ENCODE results near the gene FAM110D. TPM values are rescaled to one million over a fixed set of nuclear protein-coding genes. Genes with fewer than 3 reads are reported as not detected.

The FAM110D gene
- 0.12 TPM in 1 of 2 replicates, not detected in the other for total RNA-seq

- Mint-ChIP-seq H3K9me3 (no peaks in the 10 kb centered on the region), H3K36me3 (ENCODE audit: low read depth) (no peaks in the 10 kb centered on the region), H3K27ac (no peak within 1 kb of the TSS), H3K4me1 (ENCODE audit: low read depth) (peaks cover 5% of the 10 kb centered on the region), H3K27me3 (ENCODE audit: insufficient read depth) (peaks cover 62% of the 10 kb centered on the region), H3K4me3 (no peak within 1 kb of the TSS)
- intact Hi-C loops (cut with micrococcal nuclease), result no loop called here
- no peak for DNase-seq (ENCODE audit: low spot score)
These were observed at the start of gene FAM110D for GRCh38 chr1:26158908-26159742. FAM110D (plus strand) TSS chr1:26159079; CDS start chr1:26161292, 2,213 bp downstream.

- Mint-ChIP-seq H3K27ac (peak overlapping the region; percentile 79), H3K36me3 (ENCODE audit: low read depth) (peaks cover 10% of the 10 kb centered on the region), H3K27me3 (ENCODE audit: insufficient read depth) (peaks cover 5% of the 10 kb centered on the region), H3K4me3 (peak overlapping the region; percentile 90), H3K4me1 (ENCODE audit: low read depth) (peaks cover 41% of the 10 kb centered on the region), H3K9me3 (no peaks in the 10 kb centered on the region)
- no peak for DNase-seq (ENCODE audit: low spot score)
- intact Hi-C loops (cut with micrococcal nuclease), result loop anchor here (2.0 to 5.0 kb wide), 3 partner anchors 75 to 202 kb away; partner anchors contain the start of gene STMN1
These were observed 49.4 kb upstream of the FAM110D start for GRCh38 chr1:26109229-26110164.

- intact Hi-C loops (cut with micrococcal nuclease), result loop anchor here (1.0 to 5.0 kb wide), 10 partner anchors 15 to 361 kb away; partner anchors contain the start of genes CEP85, DHDDS, HMGN2 and PAFAH2
- H3K36me3 Mint-ChIP-seq (ENCODE audit: low read depth), result peaks cover 12% of the 10 kb centered on the region
- peaks cover 36% of the 10 kb centered on the region for H3K4me1 Mint-ChIP-seq (ENCODE audit: low read depth)
- H3K4me3 Mint-ChIP-seq, result peak overlapping the region; percentile 90
- H3K9me3 Mint-ChIP-seq, result no peaks in the 10 kb centered on the region
- H3K27ac Mint-ChIP-seq, result peak overlapping the region; percentile 79
- DNase-seq (ENCODE audit: low spot score), result peak; percentile 73
- H3K27me3 Mint-ChIP-seq (ENCODE audit: insufficient read depth), result no peaks in the 10 kb centered on the region
These were observed 47.9 kb upstream of the FAM110D start for GRCh38 chr1:26110731-26111529.

- peaks cover 12% of the 10 kb centered on the region for H3K36me3 Mint-ChIP-seq (ENCODE audit: low read depth)
- H3K27ac Mint-ChIP-seq, result peak within 1 kb of the TSS; percentile 92
- no peaks in the 10 kb centered on the region for H3K27me3 Mint-ChIP-seq (ENCODE audit: insufficient read depth)
- intact Hi-C loops (cut with micrococcal nuclease), result loop anchor here (1.0 to 5.0 kb wide), 11 partner anchors 12 to 361 kb away; partner anchors contain the start of genes CEP85, DHDDS, HMGN2 and PAFAH2
- peaks cover 36% of the 10 kb centered on the region for H3K4me1 Mint-ChIP-seq (ENCODE audit: low read depth)
- H3K9me3 Mint-ChIP-seq, result no peaks in the 10 kb centered on the region
- peak; percentile 91 for DNase-seq (ENCODE audit: low spot score)
- peak within 1 kb of the TSS; percentile 96 for H3K4me3 Mint-ChIP-seq
These were observed 47.1 kb upstream of the FAM110D start, which contains the start of gene PDIK1L for GRCh38 chr1:26111530-26112406. PDIK1L (plus strand) TSS chr1:26111824; CDS start chr1:26114309, 2,485 bp downstream.

GRCh38 chr1:26112407-26112775, 46.5 kb upstream of the FAM110D start:
- intact Hi-C loops (cut with micrococcal nuclease), result loop anchor here (1.0 to 5.0 kb wide), 2 partner anchors 11 to 205 kb away; partner anchors contain the start of gene STMN1
- H3K4me1 Mint-ChIP-seq (ENCODE audit: low read depth), result peaks cover 36% of the 10 kb centered on the region
- H3K27ac Mint-ChIP-seq, result peak overlapping the region; percentile 92
- H3K27me3 Mint-ChIP-seq (ENCODE audit: insufficient read depth), result no peaks in the 10 kb centered on the region
- peak overlapping the region; percentile 96 for H3K4me3 Mint-ChIP-seq
- H3K36me3 Mint-ChIP-seq (ENCODE audit: low read depth), result peaks cover 14% of the 10 kb centered on the region
- H3K9me3 Mint-ChIP-seq, result no peaks in the 10 kb centered on the region
- DNase-seq (ENCODE audit: low spot score), result no peak

- Mint-ChIP-seq H3K4me1 (ENCODE audit: low read depth) (peaks cover 55% of the 10 kb centered on the region), H3K27ac (no peak overlapping the region), H3K9me3 (no peaks in the 10 kb centered on the region), H3K36me3 (ENCODE audit: low read depth) (peaks cover 25% of the 10 kb centered on the region), H3K27me3 (ENCODE audit: insufficient read depth) (no peaks in the 10 kb centered on the region), H3K4me3 (no peak overlapping the region)
- intact Hi-C loops (cut with micrococcal nuclease), result loop anchor here (5.0 kb wide), 1 partner anchor 207 kb away; the partner anchor contains the start of gene STMN1
- no peak for DNase-seq (ENCODE audit: low spot score)
These were observed 44.5 kb upstream of the FAM110D start for GRCh38 chr1:26114165-26114927.

- no peak for DNase-seq (ENCODE audit: low spot score)
- Mint-ChIP-seq H3K4me3 (peak overlapping the region; percentile 0), H3K9me3 (no peaks in the 10 kb centered on the region), H3K4me1 (ENCODE audit: low read depth) (peaks cover 56% of the 10 kb centered on the region), H3K36me3 (ENCODE audit: low read depth) (peaks cover 22% of the 10 kb centered on the region), H3K27ac (peak overlapping the region; percentile 73), H3K27me3 (ENCODE audit: insufficient read depth) (no peaks in the 10 kb centered on the region)
- intact Hi-C loops (cut with micrococcal nuclease), result no loop called here
These were observed 38.8 kb upstream of the FAM110D start for GRCh38 chr1:26119892-26120608.

- intact Hi-C loops (cut with micrococcal nuclease), result no loop called here
- H3K27ac Mint-ChIP-seq, result no peak overlapping the region
- no peaks in the 10 kb centered on the region for H3K27me3 Mint-ChIP-seq (ENCODE audit: insufficient read depth)
- peaks cover 75% of the 10 kb centered on the region for H3K4me1 Mint-ChIP-seq (ENCODE audit: low read depth)
- H3K36me3 Mint-ChIP-seq (ENCODE audit: low read depth), result peaks cover 22% of the 10 kb centered on the region
- no peak for DNase-seq (ENCODE audit: low spot score)
- H3K9me3 Mint-ChIP-seq, result no peaks in the 10 kb centered on the region
- no peak overlapping the region for H3K4me3 Mint-ChIP-seq
These were observed 36.8 kb upstream of the FAM110D start for GRCh38 chr1:26121854-26122773.

GRCh38 chr1:26122988-26123973, 35.6 kb upstream of the FAM110D start:
- H3K27ac Mint-ChIP-seq, result peak overlapping the region; percentile 72
- DNase-seq (ENCODE audit: low spot score), result no peak

More at GRCh38 chr1:26122988-26123973, 35.6 kb upstream of the FAM110D start:
- Mint-ChIP-seq H3K36me3 (ENCODE audit: low read depth) (peaks cover 18% of the 10 kb centered on the region), H3K9me3 (no peaks in the 10 kb centered on the region), H3K4me1 (ENCODE audit: low read depth) (peaks cover 78% of the 10 kb centered on the region), H3K27me3 (ENCODE audit: insufficient read depth) (no peaks in the 10 kb centered on the region), H3K4me3 (peak overlapping the region; percentile 1)
- intact Hi-C loops (cut with micrococcal nuclease), result loop anchor here (1.0 kb wide), 1 partner anchor 11 kb away; no protein-coding TSS in a partner anchor

Measured in activated T-helper 1 cell treated with anti-CD3 and anti-CD28 coated beads, Interleukin-12 subunit alpha, Interleukin-12 subunit beta, Interleukin-2, Interleukin-4 antibody, amounts not matched to agents 30 ng/mL and 10 ng/mL and 1 ng/mL, durations not matched to agents 14 hours and 24 hours and 36 hours (primary cell).